ENCODE results near the gene DNAAF8. TPM values are rescaled to one million over a fixed set of nuclear protein-coding genes. Genes with fewer than 3 reads are reported as not detected.

The DNAAF8 gene
- total RNA-seq, 3 donors from 2014 or later = 0.22 to 1.8 (median 0.98) TPM

DNA sequence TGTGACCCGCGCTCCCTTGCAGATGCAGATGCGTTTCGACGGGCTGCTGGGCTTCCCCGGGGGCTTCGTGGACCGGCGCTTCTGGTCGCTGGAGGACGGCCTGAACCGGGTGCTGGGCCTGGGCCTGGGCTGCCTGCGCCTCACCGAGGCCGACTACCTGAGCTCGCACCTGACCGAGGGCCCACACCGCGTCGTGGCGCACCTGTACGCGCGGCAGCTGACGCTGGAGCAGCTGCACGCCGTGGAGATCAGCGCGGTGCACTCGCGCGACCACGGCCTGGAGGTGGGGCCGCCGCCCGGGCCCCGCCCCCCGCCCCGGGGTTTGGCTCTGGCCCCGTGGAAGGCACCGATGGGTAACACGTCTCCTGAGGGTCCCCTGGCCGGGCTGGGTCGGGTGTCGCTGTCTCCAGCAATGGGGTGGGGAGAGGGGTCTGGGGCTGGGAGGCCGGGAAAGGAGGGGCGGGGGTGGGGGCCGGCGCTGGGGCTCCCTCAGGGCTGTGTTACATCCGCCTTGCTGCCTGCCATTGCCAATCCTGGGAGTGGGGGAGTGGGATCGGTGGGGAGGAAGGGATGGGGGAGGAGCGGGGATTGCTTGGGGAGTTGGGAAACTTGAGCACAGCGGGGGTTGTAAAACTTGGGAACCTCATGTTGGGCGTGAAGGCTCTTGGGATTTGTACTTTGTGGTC is 40.2 kb upstream of the DNAAF8 start:
- Histone ChIP-seq H3K9me3 (no peaks in the 10 kb centered on the region), H3K4me1 (ENCODE audit: low read depth) (peaks cover 17% of the 10 kb centered on the region), H3K36me3 (ENCODE audit: low read depth) (peaks cover 4% of the 10 kb centered on the region), H3K4me3 (peak overlapping the region; percentile 98)
- intact Hi-C loops (cut with DNase I, micrococcal nuclease) = no loop called here
- ATAC-seq (peak; percentile 55), DNase-seq (peak; percentile 58 to 81 (median 74))
- TF ChIP-seq, protein P1, sequence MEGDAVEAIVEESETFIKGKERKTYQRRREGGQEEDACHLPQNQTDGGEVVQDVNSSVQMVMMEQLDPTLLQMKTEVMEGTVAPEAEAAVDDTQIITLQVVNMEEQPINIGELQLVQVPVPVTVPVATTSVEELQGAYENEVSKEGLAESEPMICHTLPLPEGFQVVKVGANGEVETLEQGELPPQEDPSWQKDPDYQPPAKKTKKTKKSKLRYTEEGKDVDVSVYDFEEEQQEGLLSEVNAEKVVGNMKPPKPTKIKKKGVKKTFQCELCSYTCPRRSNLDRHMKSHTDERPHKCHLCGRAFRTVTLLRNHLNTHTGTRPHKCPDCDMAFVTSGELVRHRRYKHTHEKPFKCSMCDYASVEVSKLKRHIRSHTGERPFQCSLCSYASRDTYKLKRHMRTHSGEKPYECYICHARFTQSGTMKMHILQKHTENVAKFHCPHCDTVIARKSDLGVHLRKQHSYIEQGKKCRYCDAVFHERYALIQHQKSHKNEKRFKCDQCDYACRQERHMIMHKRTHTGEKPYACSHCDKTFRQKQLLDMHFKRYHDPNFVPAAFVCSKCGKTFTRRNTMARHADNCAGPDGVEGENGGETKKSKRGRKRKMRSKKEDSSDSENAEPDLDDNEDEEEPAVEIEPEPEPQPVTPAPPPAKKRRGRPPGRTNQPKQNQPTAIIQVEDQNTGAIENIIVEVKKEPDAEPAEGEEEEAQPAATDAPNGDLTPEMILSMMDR (IDR thresholded peaks at IDR 0.05) = no peak

DNA sequence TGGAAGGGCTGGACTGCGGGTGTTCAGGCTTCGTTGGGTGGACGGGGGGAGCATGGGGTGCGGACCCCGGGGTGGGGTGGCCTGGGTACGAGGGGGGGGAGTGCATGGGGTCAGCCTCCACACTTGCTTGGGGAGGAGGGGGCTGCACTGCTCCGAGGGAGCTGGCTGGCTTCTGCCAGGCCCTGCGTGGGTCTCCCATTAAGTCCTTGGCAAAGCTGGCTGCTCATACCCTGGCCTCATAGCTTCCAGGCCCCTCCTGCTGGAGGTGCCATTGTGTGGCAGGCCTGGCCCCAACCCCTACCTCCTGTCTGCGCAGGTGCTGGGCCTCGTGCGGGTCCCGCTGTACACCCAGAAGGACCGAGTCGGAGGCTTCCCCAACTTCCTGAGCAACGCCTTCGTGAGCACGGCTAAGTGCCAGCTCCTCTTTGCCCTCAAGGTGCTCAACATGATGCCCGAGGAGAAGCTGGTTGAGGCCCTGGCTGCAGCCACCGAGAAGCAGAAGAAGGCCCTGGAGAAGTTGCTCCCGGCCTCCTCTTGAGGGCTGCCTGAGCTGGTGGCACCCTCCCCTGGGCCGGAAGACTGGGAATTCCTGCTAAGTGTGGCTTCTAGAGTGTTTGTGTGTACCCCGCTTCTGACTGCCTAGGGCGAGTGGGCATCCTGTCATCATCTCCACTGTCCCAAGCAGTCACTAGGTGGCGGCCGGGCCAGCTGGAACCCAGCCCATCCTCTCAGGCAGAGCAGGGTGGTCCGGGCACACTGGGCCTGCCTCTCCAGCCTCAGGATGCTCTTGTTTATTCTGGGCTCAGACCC is 39.5 kb upstream of the DNAAF8 start:
- H3K4me1 ChIP-seq (ENCODE audit: low read depth) = peaks cover 17% of the 10 kb centered on the region
- no peak overlapping the region for H3K4me3 ChIP-seq
- H3K9me3 ChIP-seq = no peaks in the 10 kb centered on the region
- TF ChIP-seq, protein P1 (IDR thresholded peaks at IDR 0.05) = no peak
- ATAC-seq (no peak), DNase-seq (peak in 2 of 3 donors; percentile 43 to 62)
- H3K36me3 ChIP-seq (ENCODE audit: low read depth) = peaks cover 4% of the 10 kb centered on the region
- intact Hi-C loops (cut with DNase I, micrococcal nuclease) = no loop called here

DNA sequence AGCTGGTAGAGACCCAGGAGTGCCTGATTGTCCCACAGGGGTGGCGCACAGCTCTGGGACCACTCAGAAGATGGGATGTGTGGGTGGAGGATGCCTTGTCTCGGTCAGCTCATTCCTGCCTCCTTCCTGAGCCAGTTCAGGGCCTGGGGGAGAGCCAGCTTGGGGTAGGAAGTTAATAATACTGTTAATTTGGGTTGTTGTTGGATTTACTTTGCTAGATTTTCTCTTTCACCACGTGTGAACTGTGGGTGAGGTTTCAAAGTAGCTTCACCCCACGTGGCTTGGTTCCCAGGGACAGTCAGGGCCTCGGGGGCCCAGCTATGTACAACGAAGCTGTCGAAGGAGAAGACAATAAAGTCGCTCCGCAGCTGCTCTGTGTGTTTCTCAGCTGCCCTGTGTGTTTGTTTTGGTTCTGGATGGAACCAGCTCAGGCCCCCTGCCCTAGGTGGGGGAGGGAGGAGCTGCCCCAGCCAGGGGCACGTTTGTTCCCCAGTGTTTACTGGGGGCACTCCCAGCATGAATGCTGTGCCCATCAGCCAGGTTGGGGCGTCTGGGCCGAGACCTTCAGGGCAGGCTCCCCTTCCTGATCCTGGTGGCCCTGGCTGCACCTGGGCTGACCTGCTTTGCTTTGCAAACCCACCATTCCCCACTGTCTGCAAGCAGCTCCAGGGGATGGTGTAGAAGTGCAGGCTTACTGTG is 38.7 kb upstream of the DNAAF8 start:
- Histone ChIP-seq H3K4me1 (ENCODE audit: low read depth) (peaks cover 17% of the 10 kb centered on the region), H3K4me3 (no peak overlapping the region), H3K36me3 (ENCODE audit: low read depth) (peaks cover 4% of the 10 kb centered on the region), H3K9me3 (no peaks in the 10 kb centered on the region)
- intact Hi-C loops (cut with DNase I, micrococcal nuclease) = no loop called here
- DNase-seq (no peak), ATAC-seq (no peak)
- TF ChIP-seq, protein P1 (IDR thresholded peaks at IDR 0.05) = no peak

DNA sequence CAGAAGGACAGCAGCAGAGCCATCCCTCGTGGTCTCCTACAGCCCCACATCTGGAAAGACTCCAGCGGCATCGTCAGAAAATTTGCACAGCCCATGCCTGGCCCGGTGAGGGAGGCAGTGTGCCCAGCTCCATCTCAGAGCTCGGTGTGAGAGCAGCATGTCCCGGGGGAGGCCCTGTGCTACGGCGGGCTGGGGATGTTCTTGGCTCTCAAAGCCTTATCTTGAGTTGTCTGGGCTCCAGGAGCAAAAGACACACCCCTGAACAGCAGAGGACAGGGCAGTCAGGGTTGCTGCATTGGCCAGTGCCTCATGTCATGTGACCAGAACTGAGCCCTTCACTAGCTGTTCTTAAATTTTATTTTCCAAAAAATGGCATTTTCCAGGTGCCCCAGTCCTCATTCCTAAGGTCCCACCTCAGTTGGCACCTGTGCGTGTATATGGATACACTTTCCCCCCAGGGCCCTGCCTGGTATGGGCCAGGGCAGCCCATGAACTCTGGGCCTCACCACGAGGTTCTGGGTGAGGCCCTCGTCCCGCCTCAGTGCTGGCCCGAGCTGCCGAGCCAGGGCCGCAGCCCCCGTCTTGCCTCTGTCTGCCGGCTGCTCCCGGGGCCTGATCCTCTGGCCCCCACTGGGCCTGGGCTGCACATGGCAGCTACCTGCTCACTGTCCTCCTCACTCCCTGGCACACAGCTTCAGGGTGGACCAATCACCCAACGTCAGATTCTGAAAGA is 38.0 kb upstream of the DNAAF8 start:
- H3K9me3 ChIP-seq = no peaks in the 10 kb centered on the region
- ATAC-seq (no peak), DNase-seq (peak in 1 of 3 donors; percentile 64)
- intact Hi-C loops (cut with DNase I, micrococcal nuclease) = no loop called here
- H3K4me1 ChIP-seq (ENCODE audit: low read depth) = peaks cover 23% of the 10 kb centered on the region
- H3K36me3 ChIP-seq (ENCODE audit: low read depth) = peaks cover 4% of the 10 kb centered on the region
- TF ChIP-seq, protein P1 (IDR thresholded peaks at IDR 0.05) = no peak
- H3K4me3 ChIP-seq = no peak overlapping the region
